Measurements from ENCODE around the gene HLF.

HLF gene

GRCh38 chr17:55342800-55343585 is 78.2 kb downstream of the HLF start:
- no peak for TF ChIP-seq TEAD4 (IDR thresholded peaks at IDR 0.05)
- TF ChIP-seq CREB1 (IDR thresholded peaks at IDR 0.05; ENCODE audit: low read depth) = no peak
- TF ChIP-seq, protein P1, sequence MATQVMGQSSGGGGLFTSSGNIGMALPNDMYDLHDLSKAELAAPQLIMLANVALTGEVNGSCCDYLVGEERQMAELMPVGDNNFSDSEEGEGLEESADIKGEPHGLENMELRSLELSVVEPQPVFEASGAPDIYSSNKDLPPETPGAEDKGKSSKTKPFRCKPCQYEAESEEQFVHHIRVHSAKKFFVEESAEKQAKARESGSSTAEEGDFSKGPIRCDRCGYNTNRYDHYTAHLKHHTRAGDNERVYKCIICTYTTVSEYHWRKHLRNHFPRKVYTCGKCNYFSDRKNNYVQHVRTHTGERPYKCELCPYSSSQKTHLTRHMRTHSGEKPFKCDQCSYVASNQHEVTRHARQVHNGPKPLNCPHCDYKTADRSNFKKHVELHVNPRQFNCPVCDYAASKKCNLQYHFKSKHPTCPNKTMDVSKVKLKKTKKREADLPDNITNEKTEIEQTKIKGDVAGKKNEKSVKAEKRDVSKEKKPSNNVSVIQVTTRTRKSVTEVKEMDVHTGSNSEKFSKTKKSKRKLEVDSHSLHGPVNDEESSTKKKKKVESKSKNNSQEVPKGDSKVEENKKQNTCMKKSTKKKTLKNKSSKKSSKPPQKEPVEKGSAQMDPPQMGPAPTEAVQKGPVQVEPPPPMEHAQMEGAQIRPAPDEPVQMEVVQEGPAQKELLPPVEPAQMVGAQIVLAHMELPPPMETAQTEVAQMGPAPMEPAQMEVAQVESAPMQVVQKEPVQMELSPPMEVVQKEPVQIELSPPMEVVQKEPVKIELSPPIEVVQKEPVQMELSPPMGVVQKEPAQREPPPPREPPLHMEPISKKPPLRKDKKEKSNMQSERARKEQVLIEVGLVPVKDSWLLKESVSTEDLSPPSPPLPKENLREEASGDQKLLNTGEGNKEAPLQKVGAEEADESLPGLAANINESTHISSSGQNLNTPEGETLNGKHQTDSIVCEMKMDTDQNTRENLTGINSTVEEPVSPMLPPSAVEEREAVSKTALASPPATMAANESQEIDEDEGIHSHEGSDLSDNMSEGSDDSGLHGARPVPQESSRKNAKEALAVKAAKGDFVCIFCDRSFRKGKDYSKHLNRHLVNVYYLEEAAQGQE (IDR thresholded peaks at IDR 0.05; ENCODE audit: low read depth) = no peak
- TF ChIP-seq CEBPB (IDR thresholded peaks at IDR 0.05) = no peak
- no peak for TF ChIP-seq ZBTB7A (IDR thresholded peaks at IDR 0.05; ENCODE audit: low read depth)
- no peak for TF ChIP-seq TAF1 (IDR thresholded peaks at IDR 0.05; ENCODE audit: low read depth)
- TF ChIP-seq RAD21 (IDR thresholded peaks at IDR 0.05; ENCODE audit: low read depth) = no peak
- no peak for TF ChIP-seq YY1 (IDR thresholded peaks at IDR 0.05; ENCODE audit: low read depth)
- TF ChIP-seq, protein P2, sequence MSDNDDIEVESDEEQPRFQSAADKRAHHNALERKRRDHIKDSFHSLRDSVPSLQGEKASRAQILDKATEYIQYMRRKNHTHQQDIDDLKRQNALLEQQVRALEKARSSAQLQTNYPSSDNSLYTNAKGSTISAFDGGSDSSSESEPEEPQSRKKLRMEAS (IDR thresholded peaks at IDR 0.05) = no peak
- TF ChIP-seq USF1 (IDR thresholded peaks at IDR 0.05) = no peak
- TF ChIP-seq FOXM1 (IDR thresholded peaks at IDR 0.05; ENCODE audit: borderline replicate concordance, low read depth) = no peak

DNA sequence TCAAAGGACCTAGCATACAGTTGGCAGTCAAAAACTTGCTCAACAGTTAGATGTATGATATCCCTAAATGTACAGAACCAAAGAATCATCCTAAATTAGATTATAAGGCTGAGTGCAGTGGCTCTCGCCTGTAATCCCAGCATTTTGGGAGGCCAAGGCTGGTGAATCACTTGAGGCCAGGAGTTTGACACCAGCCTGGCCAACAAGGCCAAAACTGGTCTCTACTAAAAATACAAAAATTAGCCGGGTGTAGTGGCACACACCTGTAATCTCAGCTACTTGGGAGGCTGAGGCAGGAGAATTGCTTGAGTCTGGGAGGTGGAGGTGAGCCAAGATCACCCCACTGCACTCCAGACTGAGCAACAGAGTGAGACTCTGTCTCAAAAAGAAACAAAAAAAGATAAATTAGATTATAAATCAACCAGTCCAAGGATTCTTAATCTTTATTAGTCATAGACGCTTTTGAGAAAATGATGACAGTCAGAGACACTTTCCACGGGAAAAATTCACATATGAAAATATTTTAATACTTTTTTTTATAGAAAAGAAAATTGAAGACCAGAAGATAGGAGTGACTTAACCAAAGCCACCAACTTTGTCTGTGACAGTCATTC is 79.2 kb downstream of the HLF start:
- TF ChIP-seq, protein P1 (IDR thresholded peaks at IDR 0.05; ENCODE audit: low read depth) = no peak
- TF ChIP-seq CEBPB (IDR thresholded peaks at IDR 0.05) (no peak), CREB1 (IDR thresholded peaks at IDR 0.05; ENCODE audit: low read depth) (no peak), RAD21 (IDR thresholded peaks at IDR 0.05; ENCODE audit: low read depth) (no peak), EGR1 (IDR thresholded peaks at IDR 0.05) (no peak), FOXM1 (IDR thresholded peaks at IDR 0.05; ENCODE audit: borderline replicate concordance, low read depth) (no peak), YY1 (IDR thresholded peaks at IDR 0.05; ENCODE audit: low read depth) (no peak), EP300 (IDR thresholded peaks at IDR 0.05; ENCODE audit: borderline replicate concordance) (no peak), NFIC (IDR thresholded peaks at IDR 0.05) (no peak), TCF12 (IDR thresholded peaks at IDR 0.05; ENCODE audit: low read depth) (no peak), TEAD4 (IDR thresholded peaks at IDR 0.05) (no peak), ZBTB7A (IDR thresholded peaks at IDR 0.05; ENCODE audit: low read depth) (no peak)

GRCh38 chr17:55344514-55344997 is 79.8 kb downstream of the HLF start:
- TF ChIP-seq TEAD4 (IDR thresholded peaks at IDR 0.05) = no peak
- no peak for TF ChIP-seq NFIC (IDR thresholded peaks at IDR 0.05)
- TF ChIP-seq CEBPB (IDR thresholded peaks at IDR 0.05) = no peak
- TF ChIP-seq, protein P2 (IDR thresholded peaks at IDR 0.05) = no peak
- no peak for TF ChIP-seq TAF1 (IDR thresholded peaks at IDR 0.05; ENCODE audit: low read depth)
- no peak for TF ChIP-seq EGR1 (IDR thresholded peaks at IDR 0.05)
- no peak for TF ChIP-seq TCF12 (IDR thresholded peaks at IDR 0.05; ENCODE audit: low read depth)

DNA sequence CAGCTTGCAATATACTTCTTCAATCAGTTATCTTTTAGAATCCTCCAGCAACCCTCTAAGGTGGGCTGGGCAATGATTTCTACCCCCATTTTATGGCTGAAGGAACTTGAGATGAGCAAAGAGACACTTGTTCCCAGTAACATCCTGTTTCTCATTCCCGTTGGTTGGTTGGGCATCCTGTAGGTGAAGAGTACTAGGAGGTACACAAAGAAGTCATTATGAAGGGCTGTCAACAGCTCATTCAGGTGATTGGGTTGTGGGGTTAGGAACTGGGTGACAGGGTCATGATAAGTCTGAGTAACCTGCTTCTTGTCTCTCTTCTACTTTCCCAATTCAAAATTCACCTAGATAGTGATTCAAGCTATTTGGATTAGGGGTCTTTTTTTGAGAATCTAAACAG is 80.4 kb downstream of the HLF start:
- TF ChIP-seq YY1 (IDR thresholded peaks at IDR 0.05; ENCODE audit: low read depth) (no peak), TAF1 (IDR thresholded peaks at IDR 0.05; ENCODE audit: low read depth) (no peak), TCF12 (IDR thresholded peaks at IDR 0.05; ENCODE audit: low read depth) (no peak), CREB1 (IDR thresholded peaks at IDR 0.05; ENCODE audit: low read depth) (no peak), ZBTB7A (IDR thresholded peaks at IDR 0.05; ENCODE audit: low read depth) (no peak), FOXM1 (IDR thresholded peaks at IDR 0.05; ENCODE audit: borderline replicate concordance, low read depth) (no peak), EGR1 (IDR thresholded peaks at IDR 0.05) (no peak), CEBPB (IDR thresholded peaks at IDR 0.05) (no peak), RAD21 (IDR thresholded peaks at IDR 0.05; ENCODE audit: low read depth) (no peak), USF1 (IDR thresholded peaks at IDR 0.05) (no peak), EP300 (IDR thresholded peaks at IDR 0.05; ENCODE audit: borderline replicate concordance) (no peak), TEAD4 (IDR thresholded peaks at IDR 0.05) (no peak), NFIC (IDR thresholded peaks at IDR 0.05) (no peak)
- TF ChIP-seq, protein P2 (IDR thresholded peaks at IDR 0.05) = no peak
- TF ChIP-seq, protein P1 (IDR thresholded peaks at IDR 0.05; ENCODE audit: low read depth) = no peak
